Measurements from ENCODE around the gene GRWD1.

The GRWD1 gene

GRCh38 chr19:48398375-48399235 lies 47.2 kb upstream of the GRWD1 start:
- H3K27me3 ChIP-seq, result peaks cover 36% of the 10 kb centered on the region
- peak overlapping the region; percentile 55 for H3K4me3 ChIP-seq (ENCODE audit: low read depth, low read length)
- H3K9me3 ChIP-seq, result no peaks in the 10 kb centered on the region
- H3K4me1 ChIP-seq, result peaks cover 15% of the 10 kb centered on the region
- peak; percentile 94 for DNase-seq
- H3K36me3 ChIP-seq, result no peaks in the 10 kb centered on the region
- TF ChIP-seq CTCF (IDR thresholded peaks at IDR 0.05; ENCODE audit: low read depth, low read length), result no peak

GRCh38 chr19:48400018-48400742 lies 45.6 kb upstream of the GRWD1 start:
- DNase-seq, result peak; percentile 63
- Histone ChIP-seq H3K4me3 (ENCODE audit: low read depth, low read length) (peak overlapping the region; percentile 25; the same call in 1 of the 2 replicates), H3K9me3 (no peaks in the 10 kb centered on the region), H3K4me1 (peaks cover 13% of the 10 kb centered on the region), H3K27me3 (peaks cover 23% of the 10 kb centered on the region), H3K36me3 (no peaks in the 10 kb centered on the region)
- no peak for TF ChIP-seq CTCF (IDR thresholded peaks at IDR 0.05; ENCODE audit: low read depth, low read length)

GRCh38 chr19:48401287-48401686 lies 44.5 kb upstream of the GRWD1 start:
- Histone ChIP-seq H3K9me3 (no peaks in the 10 kb centered on the region), H3K4me3 (ENCODE audit: low read depth, low read length) (no peak overlapping the region), H3K36me3 (no peaks in the 10 kb centered on the region), H3K4me1 (peaks cover 13% of the 10 kb centered on the region), H3K27me3 (peaks cover 14% of the 10 kb centered on the region)
- no peak for DNase-seq
- no peak for TF ChIP-seq CTCF (IDR thresholded peaks at IDR 0.05; ENCODE audit: low read depth, low read length)

GRCh38 chr19:48403606-48404005 lies 42.2 kb upstream of the GRWD1 start:
- no peaks in the 10 kb centered on the region for H3K36me3 ChIP-seq
- H3K4me3 ChIP-seq (ENCODE audit: low read depth, low read length), result no peak overlapping the region
- no peaks in the 10 kb centered on the region for H3K9me3 ChIP-seq
- TF ChIP-seq CTCF (IDR thresholded peaks at IDR 0.05; ENCODE audit: low read depth, low read length), result no peak
- no peaks in the 10 kb centered on the region for H3K27me3 ChIP-seq
- peaks cover 11% of the 10 kb centered on the region for H3K4me1 ChIP-seq
- DNase-seq, result peak; percentile 78

GRCh38 chr19:48405010-48405659 lies 40.6 kb upstream of the GRWD1 start:
- H3K4me1 ChIP-seq, result peaks cover 5% of the 10 kb centered on the region
- TF ChIP-seq CTCF (IDR thresholded peaks at IDR 0.05; ENCODE audit: low read depth, low read length), result no peak

More at GRCh38 chr19:48405010-48405659, 40.6 kb upstream of the GRWD1 start:
- Histone ChIP-seq H3K9me3 (no peaks in the 10 kb centered on the region), H3K36me3 (no peaks in the 10 kb centered on the region), H3K4me3 (ENCODE audit: low read depth, low read length) (no peak overlapping the region), H3K27me3 (no peaks in the 10 kb centered on the region)
- no peak for DNase-seq

Data from BE2C (cell line).